Stimulated activated naive CD8-positive, alpha-beta T cell treated with anti-CD3 and anti-CD28 coated beads, Interleukin-15, amount 100 ng/mL, for 72 hours (primary cell): ENCODE measurements around the gene TTPAL.
A peak's percentile ranks its signal among the peaks of the same experiment; 100 is the strongest.

Experiments used
- ATAC-seq: fragments of 150-1000 bp; cut with Tn5 transposase; 2 replicates; pipeline ENCODE4 v1.10.0; 2021; ENCODE audit warnings: mild to moderate bottlenecking, moderate library complexity
- DNase-seq, 2 donors: peaks; one replicate each; pipeline ENCODE4 v3.0.0; 2021 to 2022
- H3K27ac Mint-ChIP-seq, 2 donors: one replicate each; pipeline ENCODE4 v1.8.0; 2022; ENCODE audit warnings: mild to moderate bottlenecking in 2 of 2, mixed read lengths in 2 of 2, moderate library complexity in 2 of 2
- H3K27me3 Mint-ChIP-seq: one replicate; pipeline ENCODE4 v1.8.0; 2022; ENCODE audit warnings: mixed read lengths
- H3K4me1 Mint-ChIP-seq: one replicate; pipeline ENCODE4 v1.8.0; 2022; ENCODE audit warnings: mild to moderate bottlenecking, mixed read lengths
- H3K4me3 Mint-ChIP-seq, 2 donors: one replicate each; pipeline ENCODE4 v1.8.0; 2022; ENCODE audit warnings: mild to moderate bottlenecking in 2 of 2, mixed read lengths in 2 of 2, moderate library complexity in 1 of 2
- H3K9me3 Mint-ChIP-seq, 2 donors: one replicate each; pipeline ENCODE4 v1.8.0; 2022; ENCODE audit warnings: mixed read lengths in 2 of 2

TTPAL gene

DNA sequence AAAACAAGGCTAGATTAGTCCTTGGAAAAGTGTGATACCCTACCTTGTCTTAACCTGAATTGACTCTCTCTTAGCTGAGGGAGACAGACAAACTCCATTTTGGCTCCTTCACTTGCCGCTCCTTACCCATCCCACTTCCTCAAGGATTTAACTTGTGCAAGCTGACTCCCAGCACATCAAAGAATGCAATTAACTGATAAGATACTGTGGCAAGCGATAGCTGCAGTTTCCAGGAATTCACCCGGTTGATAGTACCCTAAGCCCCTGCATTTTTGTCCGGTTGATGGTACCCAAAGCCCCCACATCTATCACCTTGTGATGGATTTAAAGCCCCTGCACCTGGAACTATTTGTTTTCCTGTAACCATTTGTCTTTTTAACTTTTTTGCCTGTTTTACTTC is 48.1 kb downstream of the TTPAL start:
- ATAC-seq (no peak), DNase-seq (no peak)
- no peak overlapping the region for H3K4me3 Mint-ChIP-seq
- peaks cover 42% of the 10 kb centered on the region for H3K4me1 Mint-ChIP-seq
- no peaks in the 10 kb centered on the region for H3K27me3 Mint-ChIP-seq
- H3K27ac Mint-ChIP-seq, result no peak overlapping the region
- H3K9me3 Mint-ChIP-seq, result no peaks in the 10 kb centered on the region

DNA sequence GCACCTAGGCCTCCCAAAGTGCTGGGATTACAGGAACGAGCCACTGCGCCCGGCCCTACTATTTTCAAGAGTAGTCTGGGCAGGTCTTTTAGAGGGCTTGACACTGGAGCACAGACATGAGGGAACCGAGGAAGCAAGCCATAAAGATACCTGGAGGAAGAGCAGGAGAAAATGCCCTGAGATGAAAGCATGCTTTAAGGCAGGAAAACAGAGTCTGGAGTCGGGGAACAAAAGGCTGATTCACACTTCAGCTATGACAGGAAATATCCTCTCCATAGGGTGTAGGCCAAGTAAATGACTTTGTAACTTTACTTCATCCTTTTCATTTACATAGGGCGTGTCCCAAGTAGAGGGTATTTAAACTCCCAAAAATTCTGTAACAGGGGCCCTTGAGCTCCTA is 50.5 kb downstream of the TTPAL start:
- Mint-ChIP-seq H3K27ac (no peak overlapping the region), H3K27me3 (no peaks in the 10 kb centered on the region), H3K9me3 (no peaks in the 10 kb centered on the region), H3K4me1 (peaks cover 20% of the 10 kb centered on the region), H3K4me3 (no peak overlapping the region)
- ATAC-seq, result no peak
- DNase-seq, result no peak

DNA sequence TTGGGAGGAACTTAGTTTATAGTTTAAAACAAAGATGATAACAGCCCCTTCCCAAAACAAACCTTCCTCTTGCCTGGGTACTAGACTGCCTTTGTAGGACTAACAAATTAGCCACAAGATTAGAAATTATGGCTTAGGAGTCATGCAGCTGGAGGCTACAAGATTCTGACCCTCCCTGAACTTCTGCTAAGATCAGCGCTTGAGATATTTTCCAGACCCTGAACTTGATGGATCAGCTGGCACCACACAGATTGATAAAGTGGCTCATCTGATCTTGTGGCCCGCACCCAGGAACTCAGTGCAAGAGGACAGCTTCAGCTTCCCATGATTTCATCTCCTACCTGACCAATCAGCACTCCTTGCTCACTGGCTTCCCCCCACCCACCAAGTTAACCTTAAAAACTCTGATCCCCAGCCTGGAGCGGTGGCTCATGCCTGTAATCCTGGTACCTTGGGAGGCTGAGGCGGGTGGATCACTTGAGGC is 52.1 kb downstream of the TTPAL start:
- Mint-ChIP-seq H3K27me3 (no peaks in the 10 kb centered on the region), H3K4me3 (no peak overlapping the region), H3K4me1 (peaks cover 13% of the 10 kb centered on the region), H3K9me3 (no peaks in the 10 kb centered on the region), H3K27ac (no peak overlapping the region)
- no peak for ATAC-seq
- no peak for DNase-seq

DNA sequence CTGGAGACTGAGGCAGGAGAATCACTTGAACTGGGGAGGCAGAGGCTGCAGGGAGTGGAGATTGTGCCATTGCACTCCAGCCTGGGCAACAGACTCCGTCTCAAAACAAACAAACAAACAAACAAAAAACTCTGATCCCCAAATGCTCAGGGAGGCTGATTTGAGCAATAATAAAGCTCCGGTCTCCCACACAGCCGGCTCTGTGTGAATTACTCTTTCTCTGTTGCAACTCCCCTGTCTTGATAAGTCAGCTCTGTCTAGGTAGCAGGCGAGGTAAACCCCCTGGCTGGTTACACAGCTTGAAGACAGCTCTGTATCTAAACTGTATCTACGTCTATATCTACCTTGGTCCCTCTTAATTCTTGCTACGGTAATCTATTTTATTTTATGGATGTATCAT is 52.6 kb downstream of the TTPAL start:
- Mint-ChIP-seq H3K4me1 (peaks cover 7% of the 10 kb centered on the region), H3K27ac (no peak overlapping the region), H3K27me3 (no peaks in the 10 kb centered on the region), H3K9me3 (no peaks in the 10 kb centered on the region), H3K4me3 (no peak overlapping the region)
- no peak for ATAC-seq
- DNase-seq, result no peak

DNA sequence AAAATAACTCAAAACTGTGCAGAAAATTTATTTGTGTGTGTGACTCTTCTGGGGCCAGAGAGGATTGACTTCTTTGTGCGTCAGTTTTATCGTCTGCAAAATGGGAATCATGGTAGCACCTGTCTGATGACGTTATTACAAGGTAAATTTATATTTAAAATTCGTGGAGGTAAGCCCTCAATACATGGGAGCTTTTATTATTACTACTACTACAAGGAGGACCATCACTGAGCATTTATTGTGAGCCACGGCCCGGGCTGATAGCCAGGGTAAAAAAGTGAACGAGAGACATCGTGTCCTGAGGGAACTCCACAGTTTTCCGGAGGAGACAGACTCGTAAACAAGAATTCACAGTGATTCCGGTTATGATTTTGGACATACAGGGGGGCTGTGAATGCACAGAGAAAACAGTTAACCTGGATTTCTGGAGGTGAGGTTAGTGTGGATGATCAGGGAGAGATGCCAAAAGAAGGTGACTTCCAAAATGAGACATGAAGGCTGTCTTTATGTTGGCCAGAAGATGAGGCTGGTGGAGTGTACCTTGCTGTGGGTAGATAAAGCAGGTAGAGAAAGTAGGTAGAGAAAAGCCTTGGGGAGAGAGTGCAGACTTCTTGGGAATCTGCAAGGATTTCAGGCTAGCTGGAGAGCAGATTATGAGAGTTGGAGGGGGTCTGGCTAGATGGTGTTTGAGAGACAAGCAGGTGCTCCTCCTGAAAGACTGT is 56.7 kb downstream of the TTPAL start:
- ATAC-seq (no peak), DNase-seq (no peak)
- H3K27me3 Mint-ChIP-seq, result no peaks in the 10 kb centered on the region
- H3K4me3 Mint-ChIP-seq, result no peak overlapping the region
- H3K9me3 Mint-ChIP-seq, result no peaks in the 10 kb centered on the region
- H3K27ac Mint-ChIP-seq, result no peak overlapping the region
- no peaks in the 10 kb centered on the region for H3K4me1 Mint-ChIP-seq

DNA sequence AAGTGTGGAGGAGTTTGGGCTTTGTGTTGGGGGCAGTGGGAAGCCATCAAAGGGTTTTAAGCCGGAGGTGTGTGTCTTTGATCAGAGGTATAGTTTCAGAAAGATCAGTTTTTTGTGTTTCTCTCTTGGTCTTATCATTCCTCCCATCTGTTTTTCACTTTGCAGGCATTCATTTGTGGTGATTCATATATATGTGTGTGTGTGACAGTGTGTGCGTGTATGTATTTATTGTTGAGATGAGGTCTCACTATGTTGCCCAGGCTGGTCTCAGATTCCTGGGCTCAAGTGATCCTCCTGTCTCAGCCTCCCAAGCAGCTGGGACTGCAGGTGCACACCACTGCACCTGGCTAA is 57.3 kb downstream of the TTPAL start:
- ATAC-seq (peak; percentile 16), DNase-seq (no peak)
- Mint-ChIP-seq H3K4me3 (no peak overlapping the region), H3K27me3 (no peaks in the 10 kb centered on the region), H3K27ac (no peak overlapping the region), H3K4me1 (no peaks in the 10 kb centered on the region), H3K9me3 (no peaks in the 10 kb centered on the region)

DNA sequence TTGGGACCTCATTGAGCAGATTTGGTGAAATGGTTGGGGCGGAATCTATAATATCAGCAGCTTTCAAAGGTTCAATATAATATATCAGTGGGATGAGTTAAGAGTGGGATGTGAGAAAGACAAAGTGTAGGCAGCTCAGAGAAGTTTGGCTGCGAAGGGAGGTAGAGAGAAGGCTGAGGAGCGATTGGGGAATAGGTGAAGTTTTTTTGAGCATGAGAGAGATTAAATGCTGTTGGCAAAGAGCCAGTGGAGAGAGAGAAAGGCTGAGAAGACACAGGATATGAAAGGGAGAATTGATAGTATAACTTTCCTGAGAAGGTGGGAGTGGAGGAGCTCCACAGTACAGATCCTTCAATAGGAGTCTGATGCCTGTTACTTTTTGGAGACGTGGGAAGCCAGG is 58.3 kb downstream of the TTPAL start:
- DNase-seq (no peak), ATAC-seq (no peak)
- no peak overlapping the region for H3K4me3 Mint-ChIP-seq
- no peaks in the 10 kb centered on the region for H3K4me1 Mint-ChIP-seq
- no peaks in the 10 kb centered on the region for H3K27me3 Mint-ChIP-seq
- no peak overlapping the region for H3K27ac Mint-ChIP-seq
- H3K9me3 Mint-ChIP-seq, result no peaks in the 10 kb centered on the region

DNA sequence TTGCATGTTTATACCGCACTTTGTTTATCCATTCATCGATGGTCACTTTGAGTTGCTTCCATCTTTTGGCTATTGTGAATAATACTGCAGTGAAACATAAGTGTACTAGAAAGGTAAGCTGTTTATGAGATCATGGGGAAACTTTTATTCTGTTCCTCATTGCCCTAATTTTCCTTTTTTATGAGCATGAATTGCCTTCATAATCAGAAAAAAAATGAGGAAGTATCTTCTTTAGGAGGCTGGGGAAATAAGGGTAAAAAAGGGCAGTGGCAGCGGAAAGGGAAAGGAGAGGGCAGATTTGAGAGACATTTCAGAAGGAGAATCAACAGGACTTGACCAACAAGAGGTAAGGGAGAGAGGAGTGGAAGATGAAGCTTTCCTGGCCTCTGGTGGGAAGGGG is 60.5 kb downstream of the TTPAL start:
- H3K4me3 Mint-ChIP-seq, result no peak overlapping the region
- ATAC-seq, result no peak
- no peak for DNase-seq
- no peaks in the 10 kb centered on the region for H3K9me3 Mint-ChIP-seq
- no peaks in the 10 kb centered on the region for H3K27me3 Mint-ChIP-seq
- H3K4me1 Mint-ChIP-seq, result no peaks in the 10 kb centered on the region
- H3K27ac Mint-ChIP-seq, result no peak overlapping the region

DNA sequence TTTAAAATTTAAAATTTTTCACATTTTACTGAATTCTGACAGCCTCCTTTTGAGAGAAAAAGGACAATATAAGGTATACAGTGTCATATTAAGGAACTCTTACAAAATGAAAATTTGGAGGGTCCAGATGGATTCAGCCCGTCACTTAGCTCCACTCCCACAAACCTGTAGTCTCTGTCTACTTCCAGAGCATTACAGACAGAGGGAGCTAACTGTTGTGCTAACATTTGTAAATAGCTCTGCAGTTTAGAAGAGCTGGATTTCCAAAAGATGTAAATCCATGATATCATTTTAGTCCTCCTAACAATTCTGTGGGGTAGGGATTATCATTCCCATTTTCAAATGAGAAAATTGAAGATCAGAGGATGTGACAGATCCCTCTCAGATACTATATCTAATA is 62.3 kb downstream of the TTPAL start:
- no peaks in the 10 kb centered on the region for H3K27me3 Mint-ChIP-seq
- no peak overlapping the region for H3K4me3 Mint-ChIP-seq
- H3K9me3 Mint-ChIP-seq, result no peaks in the 10 kb centered on the region
- H3K27ac Mint-ChIP-seq, result no peak overlapping the region
- DNase-seq (no peak), ATAC-seq (no peak)
- no peaks in the 10 kb centered on the region for H3K4me1 Mint-ChIP-seq

DNA sequence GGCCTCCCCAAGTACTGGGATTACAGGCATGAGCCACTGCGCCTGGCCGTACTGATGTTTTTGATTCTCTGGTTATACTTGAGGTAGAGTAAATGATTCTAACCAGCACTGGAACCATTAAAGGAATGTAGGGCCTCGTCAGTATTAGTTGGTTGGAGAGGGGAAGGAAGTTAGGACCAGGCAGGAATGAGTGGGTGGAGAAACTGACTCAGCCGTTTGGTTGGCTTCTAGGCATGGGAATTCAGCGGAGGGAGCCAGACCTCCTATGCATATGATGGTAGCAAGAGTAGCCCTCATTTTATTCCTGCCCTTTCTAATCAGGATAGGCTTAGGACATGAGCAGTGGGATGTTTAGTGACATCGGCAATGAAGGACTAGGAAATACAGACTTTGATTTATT is 65.2 kb downstream of the TTPAL start:
- no peak overlapping the region for H3K27ac Mint-ChIP-seq
- no peak overlapping the region for H3K4me3 Mint-ChIP-seq
- no peaks in the 10 kb centered on the region for H3K27me3 Mint-ChIP-seq
- H3K4me1 Mint-ChIP-seq, result no peaks in the 10 kb centered on the region
- DNase-seq (no peak), ATAC-seq (no peak)
- H3K9me3 Mint-ChIP-seq, result no peaks in the 10 kb centered on the region

DNA sequence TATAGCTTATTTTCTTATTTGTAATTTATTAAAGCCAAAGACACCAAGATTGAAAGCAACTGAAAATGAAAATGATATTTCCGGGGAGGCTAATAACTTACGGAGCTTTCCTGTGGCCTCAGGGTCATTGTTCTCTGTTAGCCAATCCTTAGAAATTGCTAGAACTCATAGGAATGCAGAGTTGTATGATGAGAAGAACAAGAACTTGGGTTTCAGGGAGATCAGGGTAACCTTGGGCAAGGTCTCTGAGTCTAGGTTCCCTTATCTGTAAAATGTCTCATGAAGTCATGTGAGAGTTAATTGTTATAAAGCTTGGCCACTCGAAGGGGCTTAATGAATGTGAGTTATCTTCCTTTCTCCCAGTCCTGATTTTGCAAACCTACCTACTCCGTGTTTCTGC is 66.3 kb downstream of the TTPAL start:
- H3K27me3 Mint-ChIP-seq, result no peaks in the 10 kb centered on the region

DNA sequence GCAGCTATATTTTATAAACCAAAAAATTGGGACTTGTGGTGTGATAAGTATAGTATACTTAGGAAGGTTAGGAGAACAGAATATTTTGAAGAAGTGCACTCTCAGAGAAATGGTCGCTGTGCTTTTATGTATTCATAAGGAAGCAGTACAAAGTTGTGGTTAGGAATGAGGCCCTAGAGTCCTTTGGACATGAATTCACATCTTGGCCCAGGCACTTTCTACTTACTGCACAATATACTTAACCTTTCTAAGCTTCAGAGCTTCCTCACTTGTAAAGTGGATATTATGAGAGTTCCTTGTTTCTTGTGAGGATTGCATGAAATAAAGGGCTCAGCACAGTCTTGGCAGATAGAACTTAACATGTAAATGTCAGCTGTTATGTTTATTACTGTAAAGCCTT is 67.2 kb downstream of the TTPAL start:
- DNase-seq (no peak), ATAC-seq (no peak)
- H3K4me3 Mint-ChIP-seq, result no peak overlapping the region
- no peaks in the 10 kb centered on the region for H3K9me3 Mint-ChIP-seq
- H3K27ac Mint-ChIP-seq, result no peak overlapping the region
- H3K4me1 Mint-ChIP-seq, result no peaks in the 10 kb centered on the region
- H3K27me3 Mint-ChIP-seq, result no peaks in the 10 kb centered on the region

More for the DNA sequence above, 66.3 kb downstream of the TTPAL start:
- ATAC-seq (no peak), DNase-seq (no peak)
- Mint-ChIP-seq H3K4me1 (no peaks in the 10 kb centered on the region), H3K9me3 (no peaks in the 10 kb centered on the region), H3K27ac (no peak overlapping the region), H3K4me3 (no peak overlapping the region)

DNA sequence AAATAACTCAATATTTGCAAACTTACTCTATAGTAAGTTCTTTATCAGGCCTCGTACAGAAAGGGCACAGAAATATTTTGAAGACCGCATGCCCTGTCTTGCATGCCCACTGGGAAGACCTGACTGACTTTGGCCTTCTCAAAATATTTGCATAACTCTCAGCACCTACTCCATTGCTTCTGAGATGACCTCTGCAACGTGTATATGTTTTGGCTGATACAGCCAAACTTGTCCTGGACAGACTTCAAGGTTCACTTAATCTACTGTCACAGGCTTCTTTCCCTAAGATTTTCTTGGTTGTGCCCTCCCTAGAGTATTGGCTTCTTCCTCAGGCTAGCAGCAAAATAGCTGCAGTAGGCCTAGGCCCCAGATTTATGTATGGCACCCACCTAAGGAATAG is 67.7 kb downstream of the TTPAL start:
- Mint-ChIP-seq H3K27me3 (no peaks in the 10 kb centered on the region), H3K27ac (no peak overlapping the region)
- ATAC-seq, result no peak

More for the DNA sequence above, 67.7 kb downstream of the TTPAL start:
- Mint-ChIP-seq H3K4me1 (no peaks in the 10 kb centered on the region), H3K4me3 (no peak overlapping the region), H3K9me3 (no peaks in the 10 kb centered on the region)
- no peak for DNase-seq
